Stimulated activated naive CD8-positive, alpha-beta T cell treated with anti-CD3 and anti-CD28 coated beads, Interleukin-15, amount 100 ng/mL, for 72 hours (primary cell): ENCODE results near the gene ARHGEF12.
A peak's percentile ranks its signal among the peaks of the same experiment; 100 is the strongest.

Experiments used
- ATAC-seq: fragments of 150-1000 bp; cut with Tn5 transposase; 2 replicates; pipeline ENCODE4 v1.10.0; 2021; ENCODE audit warnings: mild to moderate bottlenecking, moderate library complexity
- DNase-seq, 2 donors: peaks; one replicate each; pipeline ENCODE4 v3.0.0; 2021 to 2022
- H3K27ac Mint-ChIP-seq, 2 donors: one replicate each; pipeline ENCODE4 v1.8.0; 2022; ENCODE audit warnings: mild to moderate bottlenecking in 2 of 2, mixed read lengths in 2 of 2, moderate library complexity in 2 of 2
- H3K27me3 Mint-ChIP-seq: one replicate; pipeline ENCODE4 v1.8.0; 2022; ENCODE audit warnings: mixed read lengths
- H3K4me1 Mint-ChIP-seq: one replicate; pipeline ENCODE4 v1.8.0; 2022; ENCODE audit warnings: mild to moderate bottlenecking, mixed read lengths
- H3K4me3 Mint-ChIP-seq, 2 donors: one replicate each; pipeline ENCODE4 v1.8.0; 2022; ENCODE audit warnings: mild to moderate bottlenecking in 2 of 2, mixed read lengths in 2 of 2, moderate library complexity in 1 of 2
- H3K9me3 Mint-ChIP-seq, 2 donors: one replicate each; pipeline ENCODE4 v1.8.0; 2022; ENCODE audit warnings: mixed read lengths in 2 of 2

The ARHGEF12 gene

GRCh38 chr11:120442031-120442430, 105.8 kb downstream of the ARHGEF12 start:
- Mint-ChIP-seq H3K4me3 (no peak overlapping the region), H3K27me3 (no peaks in the 10 kb centered on the region), H3K27ac (peak overlapping the region in 1 of 2 donors; percentile 57), H3K9me3 (no peaks in the 10 kb centered on the region), H3K4me1 (no peaks in the 10 kb centered on the region)
- no peak for ATAC-seq
- no peak for DNase-seq

- H3K27me3 Mint-ChIP-seq, result no peaks in the 10 kb centered on the region
- H3K4me1 Mint-ChIP-seq, result no peaks in the 10 kb centered on the region
- DNase-seq (no peak), ATAC-seq (no peak)
- no peak overlapping the region for H3K27ac Mint-ChIP-seq
- no peaks in the 10 kb centered on the region for H3K9me3 Mint-ChIP-seq
- no peak overlapping the region for H3K4me3 Mint-ChIP-seq
Measured at GRCh38 chr11:120446802-120447201, 110.6 kb downstream of the ARHGEF12 start.

- H3K4me3 Mint-ChIP-seq, result no peak overlapping the region
- no peaks in the 10 kb centered on the region for H3K27me3 Mint-ChIP-seq
- no peak for DNase-seq
- H3K4me1 Mint-ChIP-seq, result no peaks in the 10 kb centered on the region
- no peaks in the 10 kb centered on the region for H3K9me3 Mint-ChIP-seq
- ATAC-seq, result no peak
- no peak overlapping the region for H3K27ac Mint-ChIP-seq
Measured at GRCh38 chr11:120448240-120448639, 112.0 kb downstream of the ARHGEF12 start.

- no peaks in the 10 kb centered on the region for H3K27me3 Mint-ChIP-seq
- H3K4me3 Mint-ChIP-seq, result no peak overlapping the region
- no peaks in the 10 kb centered on the region for H3K4me1 Mint-ChIP-seq
- no peaks in the 10 kb centered on the region for H3K9me3 Mint-ChIP-seq
- DNase-seq (no peak), ATAC-seq (no peak)
- H3K27ac Mint-ChIP-seq, result no peak overlapping the region
Measured at GRCh38 chr11:120455487-120455886, 119.3 kb downstream of the ARHGEF12 start.

GRCh38 chr11:120457996-120458395, 121.8 kb downstream of the ARHGEF12 start:
- Mint-ChIP-seq H3K4me1 (no peaks in the 10 kb centered on the region), H3K4me3 (no peak overlapping the region)

GRCh38 chr11:120462825-120463224, 126.6 kb downstream of the ARHGEF12 start:
- H3K27me3 Mint-ChIP-seq, result no peaks in the 10 kb centered on the region
- H3K27ac Mint-ChIP-seq, result no peak overlapping the region
- H3K4me3 Mint-ChIP-seq, result no peak overlapping the region
- no peaks in the 10 kb centered on the region for H3K9me3 Mint-ChIP-seq
- DNase-seq, result no peak
- ATAC-seq, result no peak
- H3K4me1 Mint-ChIP-seq, result no peaks in the 10 kb centered on the region

More at GRCh38 chr11:120457996-120458395, 121.8 kb downstream of the ARHGEF12 start:
- H3K27ac Mint-ChIP-seq, result no peak overlapping the region
- ATAC-seq (no peak), DNase-seq (no peak)
- H3K9me3 Mint-ChIP-seq, result no peaks in the 10 kb centered on the region
- no peaks in the 10 kb centered on the region for H3K27me3 Mint-ChIP-seq

- Mint-ChIP-seq H3K27me3 (no peaks in the 10 kb centered on the region), H3K4me1 (no peaks in the 10 kb centered on the region), H3K27ac (no peak overlapping the region), H3K4me3 (no peak overlapping the region), H3K9me3 (no peaks in the 10 kb centered on the region)
- ATAC-seq, result no peak
- no peak for DNase-seq
Measured at GRCh38 chr11:120465921-120466534, 129.8 kb downstream of the ARHGEF12 start.

GRCh38 chr11:120467627-120468026, 131.4 kb downstream of the ARHGEF12 start:
- Mint-ChIP-seq H3K9me3 (no peaks in the 10 kb centered on the region), H3K27me3 (no peaks in the 10 kb centered on the region), H3K27ac (no peak overlapping the region), H3K4me3 (no peak overlapping the region), H3K4me1 (no peaks in the 10 kb centered on the region)
- no peak for ATAC-seq
- no peak for DNase-seq

- no peaks in the 10 kb centered on the region for H3K4me1 Mint-ChIP-seq
- H3K4me3 Mint-ChIP-seq, result no peak overlapping the region
- H3K27me3 Mint-ChIP-seq, result no peaks in the 10 kb centered on the region
- ATAC-seq (no peak), DNase-seq (no peak)
- no peaks in the 10 kb centered on the region for H3K9me3 Mint-ChIP-seq
- H3K27ac Mint-ChIP-seq, result no peak overlapping the region
Measured at GRCh38 chr11:120471131-120471530, 134.9 kb downstream of the ARHGEF12 start.

GRCh38 chr11:120471994-120472393, 135.8 kb downstream of the ARHGEF12 start:
- H3K27me3 Mint-ChIP-seq, result no peaks in the 10 kb centered on the region
- H3K9me3 Mint-ChIP-seq, result no peaks in the 10 kb centered on the region
- DNase-seq (no peak), ATAC-seq (no peak)
- no peak overlapping the region for H3K27ac Mint-ChIP-seq
- H3K4me1 Mint-ChIP-seq, result no peaks in the 10 kb centered on the region
- no peak overlapping the region for H3K4me3 Mint-ChIP-seq

- Mint-ChIP-seq H3K4me1 (no peaks in the 10 kb centered on the region), H3K27ac (no peak overlapping the region), H3K9me3 (no peaks in the 10 kb centered on the region), H3K27me3 (no peaks in the 10 kb centered on the region), H3K4me3 (no peak overlapping the region)
- no peak for DNase-seq
- ATAC-seq, result no peak
Measured at GRCh38 chr11:120473503-120473902, 137.3 kb downstream of the ARHGEF12 start.

GRCh38 chr11:120482149-120482548, 145.9 kb downstream of the ARHGEF12 start:
- H3K27ac Mint-ChIP-seq, result no peak overlapping the region
- ATAC-seq, result no peak
- no peaks in the 10 kb centered on the region for H3K4me1 Mint-ChIP-seq
- no peak for DNase-seq
- H3K9me3 Mint-ChIP-seq, result no peaks in the 10 kb centered on the region
- H3K27me3 Mint-ChIP-seq, result no peaks in the 10 kb centered on the region
- H3K4me3 Mint-ChIP-seq, result no peak overlapping the region

- Mint-ChIP-seq H3K4me1 (no peaks in the 10 kb centered on the region), H3K4me3 (no peak overlapping the region), H3K9me3 (no peaks in the 10 kb centered on the region), H3K27me3 (no peaks in the 10 kb centered on the region), H3K27ac (no peak overlapping the region)
- DNase-seq (no peak), ATAC-seq (no peak)
Measured at GRCh38 chr11:120484722-120485121, 148.5 kb downstream of the ARHGEF12 start.

GRCh38 chr11:120486138-120486537, 149.9 kb downstream of the ARHGEF12 start:
- no peaks in the 10 kb centered on the region for H3K27me3 Mint-ChIP-seq
- no peak overlapping the region for H3K27ac Mint-ChIP-seq
- H3K4me1 Mint-ChIP-seq, result no peaks in the 10 kb centered on the region
- H3K4me3 Mint-ChIP-seq, result no peak overlapping the region
- DNase-seq (no peak), ATAC-seq (no peak)
- H3K9me3 Mint-ChIP-seq, result no peaks in the 10 kb centered on the region

- H3K4me3 Mint-ChIP-seq, result no peak overlapping the region
- H3K4me1 Mint-ChIP-seq, result no peaks in the 10 kb centered on the region
- no peak overlapping the region for H3K27ac Mint-ChIP-seq
- no peak for ATAC-seq
- no peak for DNase-seq
- H3K27me3 Mint-ChIP-seq, result peaks cover 2% of the 10 kb centered on the region
- no peaks in the 10 kb centered on the region for H3K9me3 Mint-ChIP-seq
Measured at GRCh38 chr11:120489799-120490198, 153.6 kb downstream of the ARHGEF12 start.

GRCh38 chr11:120492486-120492885, 156.3 kb downstream of the ARHGEF12 start:
- H3K9me3 Mint-ChIP-seq, result no peaks in the 10 kb centered on the region
- no peak for DNase-seq
- no peak overlapping the region for H3K4me3 Mint-ChIP-seq
- H3K27me3 Mint-ChIP-seq, result peaks cover 8% of the 10 kb centered on the region
- H3K4me1 Mint-ChIP-seq, result no peaks in the 10 kb centered on the region
- H3K27ac Mint-ChIP-seq, result no peak overlapping the region
- no peak for ATAC-seq

GRCh38 chr11:120494595-120494994, 158.4 kb downstream of the ARHGEF12 start:
- Mint-ChIP-seq H3K9me3 (no peaks in the 10 kb centered on the region), H3K27me3 (peaks cover 8% of the 10 kb centered on the region), H3K4me3 (no peak overlapping the region), H3K4me1 (no peaks in the 10 kb centered on the region), H3K27ac (no peak overlapping the region)
- ATAC-seq (no peak), DNase-seq (no peak)
